ENCODE measurements around the gene EDRF1. TPM values are rescaled to one million over a fixed set of nuclear protein-coding genes. Genes with fewer than 3 reads are reported as not detected.

The EDRF1 gene
- total RNA-seq, 1 donor from 2014 or later: 15.2 TPM

DNA sequence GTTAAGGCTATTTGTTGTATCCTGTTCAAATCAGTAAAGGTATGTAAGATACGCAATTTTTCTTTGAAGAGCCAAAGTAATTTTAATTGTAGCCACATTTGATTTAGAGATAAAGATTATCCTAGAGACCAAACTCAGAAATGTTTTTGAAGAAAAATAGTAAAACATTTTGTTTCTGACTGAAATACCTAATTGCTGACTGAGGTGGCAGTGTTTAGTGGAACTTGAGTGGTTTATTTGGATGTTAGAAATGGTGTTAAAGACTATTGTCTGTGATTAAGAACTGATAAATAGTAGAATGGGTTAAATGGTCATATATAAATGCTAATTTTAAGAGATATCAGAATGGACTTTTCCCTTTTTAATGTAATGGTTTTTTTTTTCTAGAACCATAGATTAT lies 15.3 kb downstream of the EDRF1 start:
- Histone ChIP-seq H3K36me3 (ENCODE audit: control insufficient read depth, insufficient read depth, low read length) (no peaks in the 10 kb centered on the region), H3K27me3 (ENCODE audit: control insufficient read depth, insufficient read depth, low read length) (no peaks in the 10 kb centered on the region), H3K4me3 (ENCODE audit: low read depth, low read length) (no peak overlapping the region)
- DNase-seq (ENCODE audit: low read depth): no peak
- TF ChIP-seq CTCF (IDR thresholded peaks at IDR 0.05; ENCODE audit: insufficient read depth, low read length, poor library complexity, severe bottlenecking): no peak

DNA sequence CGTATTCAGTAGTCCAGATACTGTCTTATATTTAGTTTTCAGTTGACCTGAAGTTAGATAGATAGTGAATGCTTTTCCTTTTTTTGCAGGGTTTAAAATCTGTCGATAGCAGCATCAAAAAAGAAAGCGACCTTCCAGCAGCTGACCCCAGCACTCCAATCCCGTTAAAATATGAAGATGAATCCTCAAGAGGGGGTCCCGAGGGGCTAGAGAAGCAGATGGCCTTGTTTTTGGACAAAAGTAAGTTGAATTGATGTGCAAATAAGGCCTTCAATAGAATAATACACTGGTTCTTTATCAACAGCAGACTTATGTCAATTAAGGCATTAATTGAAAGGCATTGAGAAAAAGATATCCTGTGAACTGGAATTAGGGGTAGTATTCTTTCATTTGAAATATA lies 18.7 kb downstream of the EDRF1 start:
- H3K27me3 ChIP-seq (ENCODE audit: control insufficient read depth, insufficient read depth, low read length): no peaks in the 10 kb centered on the region
- TF ChIP-seq CTCF (IDR thresholded peaks at IDR 0.05; ENCODE audit: insufficient read depth, low read length, poor library complexity, severe bottlenecking): no peak
- DNase-seq (ENCODE audit: low read depth): no peak
- H3K4me3 ChIP-seq (ENCODE audit: low read depth, low read length): no peak overlapping the region
- no peaks in the 10 kb centered on the region for H3K36me3 ChIP-seq (ENCODE audit: control insufficient read depth, insufficient read depth, low read length)

- Histone ChIP-seq H3K4me3 (ENCODE audit: low read depth, low read length) (no peak overlapping the region), H3K27me3 (ENCODE audit: control insufficient read depth, insufficient read depth, low read length) (no peaks in the 10 kb centered on the region), H3K36me3 (ENCODE audit: control insufficient read depth, insufficient read depth, low read length) (peaks cover 2% of the 10 kb centered on the region)
- DNase-seq (ENCODE audit: low read depth): no peak
- no peak for TF ChIP-seq CTCF (IDR thresholded peaks at IDR 0.05; ENCODE audit: insufficient read depth, low read length, poor library complexity, severe bottlenecking)
These were observed 20.6 kb downstream of the EDRF1 start for GRCh38 chr10:125739994-125740679.

DNA sequence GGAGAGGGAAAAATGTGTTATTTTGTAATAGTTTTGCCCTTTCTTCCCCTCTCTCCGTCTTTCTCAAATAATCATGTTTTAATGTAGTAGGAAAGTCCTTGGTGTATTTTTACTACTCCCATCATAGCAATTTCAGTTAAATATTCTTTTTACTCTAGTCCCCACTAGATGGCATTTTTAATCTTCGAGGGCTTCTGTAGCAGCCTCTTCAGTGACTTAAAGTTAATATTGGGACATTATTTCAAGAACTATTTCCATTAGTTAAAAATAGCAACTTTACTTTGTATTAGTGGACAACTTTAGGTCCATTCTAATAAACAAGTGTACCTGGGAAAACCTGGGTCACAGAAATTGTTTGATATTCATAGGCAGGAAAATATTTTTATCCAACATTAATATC lies 23.0 kb downstream of the EDRF1 start:
- peaks cover 4% of the 10 kb centered on the region for H3K36me3 ChIP-seq (ENCODE audit: control insufficient read depth, insufficient read depth, low read length)
- no peak for DNase-seq (ENCODE audit: low read depth)

DNA sequence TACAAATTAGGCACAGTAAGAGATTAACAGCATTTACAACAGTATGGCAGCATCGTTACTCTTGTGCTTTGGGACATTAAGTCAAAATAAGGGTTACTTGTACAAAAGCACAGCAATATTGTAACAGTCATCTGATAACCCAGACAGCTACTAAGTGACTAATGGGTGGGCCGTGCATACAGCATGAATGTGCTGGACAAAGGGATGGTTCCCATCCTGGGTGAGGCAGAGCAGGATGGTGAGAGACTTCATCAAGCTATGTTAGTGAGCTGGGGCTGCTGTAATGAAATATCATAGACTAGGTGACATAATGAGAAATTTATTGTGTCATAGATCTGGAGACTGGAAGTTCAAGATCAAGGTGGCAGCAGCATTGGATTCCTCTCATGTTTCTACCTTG lies 25.4 kb downstream of the EDRF1 start:
- Histone ChIP-seq H3K36me3 (ENCODE audit: control insufficient read depth, insufficient read depth, low read length) (peaks cover 4% of the 10 kb centered on the region), H3K27me3 (ENCODE audit: control insufficient read depth, insufficient read depth, low read length) (no peaks in the 10 kb centered on the region), H3K4me3 (ENCODE audit: low read depth, low read length) (no peak overlapping the region)
- no peak for TF ChIP-seq CTCF (IDR thresholded peaks at IDR 0.05; ENCODE audit: insufficient read depth, low read length, poor library complexity, severe bottlenecking)
- DNase-seq (ENCODE audit: low read depth): no peak

More for the DNA sequence above, 23.0 kb downstream of the EDRF1 start:
- no peaks in the 10 kb centered on the region for H3K27me3 ChIP-seq (ENCODE audit: control insufficient read depth, insufficient read depth, low read length)
- no peak overlapping the region for H3K4me3 ChIP-seq (ENCODE audit: low read depth, low read length)
- no peak for TF ChIP-seq CTCF (IDR thresholded peaks at IDR 0.05; ENCODE audit: insufficient read depth, low read length, poor library complexity, severe bottlenecking)

DNA sequence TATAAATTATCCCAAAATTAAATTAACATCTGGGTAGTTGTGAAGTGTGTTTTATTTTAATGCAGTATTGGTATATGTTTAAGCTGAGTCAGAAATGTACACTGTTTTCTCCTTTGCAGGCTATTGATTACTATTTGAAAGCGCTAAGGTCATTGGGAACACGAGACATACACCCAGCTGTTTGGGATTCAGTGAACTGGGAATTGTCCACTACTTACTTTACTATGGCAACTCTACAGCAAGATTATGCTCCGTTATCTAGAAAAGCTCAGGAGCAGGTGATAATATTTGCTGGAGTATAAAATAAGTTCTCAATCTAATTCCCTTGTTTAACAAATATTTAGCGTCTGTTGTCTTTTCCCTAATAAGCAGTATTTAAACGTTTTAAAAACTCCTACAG lies 27.9 kb downstream of the EDRF1 start:
- DNase-seq (ENCODE audit: low read depth): no peak
- H3K36me3 ChIP-seq (ENCODE audit: control insufficient read depth, insufficient read depth, low read length): peaks cover 4% of the 10 kb centered on the region
- TF ChIP-seq CTCF (IDR thresholded peaks at IDR 0.05; ENCODE audit: insufficient read depth, low read length, poor library complexity, severe bottlenecking): no peak
- no peak overlapping the region for H3K4me3 ChIP-seq (ENCODE audit: low read depth, low read length)
- no peaks in the 10 kb centered on the region for H3K27me3 ChIP-seq (ENCODE audit: control insufficient read depth, insufficient read depth, low read length)

All from kidney epithelial cell (primary cell).